Neural crest cell (in vitro differentiated cells): ENCODE results near the gene ZBTB33. TPM values are rescaled to one million over a fixed set of nuclear protein-coding genes. Genes with fewer than 3 reads are reported as not detected.

Experiments used
- DNase-seq: peaks from one replicate; pipeline ENCODE4 v3.0.0; 2021; ENCODE audit warnings: low read depth, mixed read lengths, low spot score
- H3K27ac Mint-ChIP-seq: one replicate; pipeline ENCODE4 v1.8.0; 2021; ENCODE audit warnings: mild to moderate bottlenecking, mixed read lengths; ENCODE audit not compliant: unreplicated experiment
- H3K27me3 Mint-ChIP-seq: 2 replicates; pipeline ENCODE4 v1.8.0; 2021; ENCODE audit warnings: low read depth, mild to moderate bottlenecking, mixed read lengths
- H3K36me3 Mint-ChIP-seq: 2 replicates; pipeline ENCODE4 v1.8.0; 2021; ENCODE audit warnings: low read depth, mild to moderate bottlenecking, mixed read lengths
- H3K4me1 Mint-ChIP-seq: 2 replicates; pipeline ENCODE4 v1.8.0; 2021; ENCODE audit warnings: mixed read lengths
- H3K4me3 Mint-ChIP-seq: one replicate; pipeline ENCODE4 v1.8.0; 2021; ENCODE audit warnings: mild to moderate bottlenecking, mixed read lengths
- H3K9me3 Mint-ChIP-seq: 2 replicates; pipeline ENCODE4 v1.8.0; 2021; ENCODE audit warnings: mixed read lengths
- total RNA-seq: library from RNA; stranded (reverse); gene quantifications from 2 replicates; pipeline ENCODE4 v1.2.1, GENCODE V29; 2021
- TF ChIP-seq, protein P1 (sequence below): fragments of 200-600 bp; sonication (generic); conservative IDR thresholded peaks from 2 replicates; pipeline ENCODE4 v1.5.0; 2021; ENCODE audit warnings: antibody characterized with exemption, mild to moderate bottlenecking

ZBTB33 gene
- total RNA-seq, 1 donor from 2014 or later = 28.6 TPM

DNA sequence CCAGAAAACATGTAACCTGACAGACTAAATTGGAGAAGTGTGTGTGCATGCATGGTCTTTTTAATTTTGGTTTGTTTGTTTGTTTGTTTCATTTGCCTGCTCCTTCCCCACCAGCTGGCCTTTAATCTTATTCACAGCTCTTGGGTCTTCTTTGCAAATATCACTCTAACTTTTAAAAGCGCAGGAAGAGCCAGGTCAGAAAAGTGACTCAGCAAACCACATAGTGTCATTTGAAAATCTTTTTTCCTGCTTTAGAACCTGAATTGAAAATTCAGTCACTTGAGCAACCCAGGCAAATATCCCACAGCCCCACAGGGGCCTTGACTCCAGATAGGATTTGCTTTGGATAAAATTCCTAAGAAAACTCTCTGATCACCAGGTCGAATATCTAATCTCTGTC is 56.0 kb downstream of the ZBTB33 start:
- H3K9me3 Mint-ChIP-seq = no peaks in the 10 kb centered on the region
- DNase-seq = no peak
- TF ChIP-seq, protein P1, sequence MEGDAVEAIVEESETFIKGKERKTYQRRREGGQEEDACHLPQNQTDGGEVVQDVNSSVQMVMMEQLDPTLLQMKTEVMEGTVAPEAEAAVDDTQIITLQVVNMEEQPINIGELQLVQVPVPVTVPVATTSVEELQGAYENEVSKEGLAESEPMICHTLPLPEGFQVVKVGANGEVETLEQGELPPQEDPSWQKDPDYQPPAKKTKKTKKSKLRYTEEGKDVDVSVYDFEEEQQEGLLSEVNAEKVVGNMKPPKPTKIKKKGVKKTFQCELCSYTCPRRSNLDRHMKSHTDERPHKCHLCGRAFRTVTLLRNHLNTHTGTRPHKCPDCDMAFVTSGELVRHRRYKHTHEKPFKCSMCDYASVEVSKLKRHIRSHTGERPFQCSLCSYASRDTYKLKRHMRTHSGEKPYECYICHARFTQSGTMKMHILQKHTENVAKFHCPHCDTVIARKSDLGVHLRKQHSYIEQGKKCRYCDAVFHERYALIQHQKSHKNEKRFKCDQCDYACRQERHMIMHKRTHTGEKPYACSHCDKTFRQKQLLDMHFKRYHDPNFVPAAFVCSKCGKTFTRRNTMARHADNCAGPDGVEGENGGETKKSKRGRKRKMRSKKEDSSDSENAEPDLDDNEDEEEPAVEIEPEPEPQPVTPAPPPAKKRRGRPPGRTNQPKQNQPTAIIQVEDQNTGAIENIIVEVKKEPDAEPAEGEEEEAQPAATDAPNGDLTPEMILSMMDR = no peak
- no peak overlapping the region for H3K4me3 Mint-ChIP-seq
- H3K27me3 Mint-ChIP-seq = peaks cover 79% of the 10 kb centered on the region
- H3K4me1 Mint-ChIP-seq = peaks cover 21% of the 10 kb centered on the region
- H3K27ac Mint-ChIP-seq = no peak overlapping the region
- H3K36me3 Mint-ChIP-seq = no peaks in the 10 kb centered on the region

Other genes starting within 250 kb of the ZBTB33 start
- not detected in 2 replicates for gene RHOXF2B, start 173.1 kb upstream of the ZBTB33 start, total RNA-seq
- 0.33 and 0.41 TPM in 2 replicates for gene RHOXF1, start 134.9 kb upstream of the ZBTB33 start, total RNA-seq
- not detected in 2 replicates for gene RHOXF2, start 92.2 kb upstream of the ZBTB33 start, total RNA-seq
- 0.70 and 0.91 TPM in 2 replicates for gene TMEM255A, start 60.6 kb downstream of the ZBTB33 start, total RNA-seq
- gene ATP1B4, start 111.3 kb downstream of the ZBTB33 start, total RNA-seq = not detected in 2 replicates
- 40.1 and 45.5 TPM in 2 replicates for gene LAMP2, start 218.5 kb downstream of the ZBTB33 start, total RNA-seq